Omental fat pad (tissue), 4 donors: ENCODE measurements around the gene NPAS3. TPM values are rescaled to one million over a fixed set of nuclear protein-coding genes. Genes with fewer than 3 reads are reported as not detected.
A peak's percentile ranks its signal among the peaks of the same experiment; 100 is the strongest.

ENCODE experiments used
- ATAC-seq: fragments of 150-250 bp; one replicate; pipeline ENCODE4 v1.9.1; 2016; ENCODE audit warnings: mild to moderate bottlenecking, moderate library complexity; ENCODE audit not compliant: low FRiP score
- DNase-seq: peaks from one replicate; pipeline ENCODE4 v3.0.0-alpha.2; 2019; ENCODE audit warnings: low spot score
- CTCF ChIP-seq, 3 donors: fragments of 450-650 bp; IDR thresholded peaks; one replicate each; pipeline ENCODE4 v1.5.1; 2016 to 2017; ENCODE audit warnings: antibody characterized with exemption in 3 of 3, mild to moderate bottlenecking in 3 of 3, moderate library complexity in 2 of 3
- total RNA-seq, 4 donors: library from RNA; depleted of rRNA; stranded (reverse); fragments of >200 nt; gene quantifications; one replicate each; pipeline ENCODE4 v1.1.0, GENCODE V29; 2016

NPAS3 gene
- total RNA-seq, 4 donors from 2014 or later, result 0.79 to 6.0 (median 2.5) TPM

GRCh38 chr14:33786091-33786825, 847.6 kb downstream of the NPAS3 start:
- ATAC-seq (no peak), DNase-seq (no peak)
- no peak for TF ChIP-seq CTCF (IDR thresholded peaks at IDR 0.05)

GRCh38 chr14:33788161-33788560, 849.5 kb downstream of the NPAS3 start:
- DNase-seq (no peak), ATAC-seq (no peak)
- TF ChIP-seq CTCF (IDR thresholded peaks at IDR 0.05), result no peak

GRCh38 chr14:33790996-33791395, 852.3 kb downstream of the NPAS3 start:
- no peak for TF ChIP-seq CTCF (IDR thresholded peaks at IDR 0.05)
- DNase-seq (no peak), ATAC-seq (no peak)

- TF ChIP-seq CTCF (IDR thresholded peaks at IDR 0.05), result no peak
- DNase-seq (no peak), ATAC-seq (no peak)
Observed at GRCh38 chr14:33792009-33792719, 853.5 kb downstream of the NPAS3 start.

GRCh38 chr14:33792720-33793368, 854.2 kb downstream of the NPAS3 start:
- DNase-seq (peak; percentile 80), ATAC-seq (peak; percentile 75)
- TF ChIP-seq CTCF (IDR thresholded peaks at IDR 0.05), result peak in 2 of 3 donors; percentile 3 to 83

- ATAC-seq (no peak), DNase-seq (no peak)
- no peak for TF ChIP-seq CTCF (IDR thresholded peaks at IDR 0.05)
Observed at GRCh38 chr14:33793398-33794110, 854.9 kb downstream of the NPAS3 start.
